Myocyte (in vitro differentiated cells): ENCODE measurements around the gene SLC35F1. TPM values are rescaled to one million over a fixed set of nuclear protein-coding genes. Genes with fewer than 3 reads are reported as not detected.

ENCODE experiments used
- DNase-seq: peaks from one replicate; pipeline ENCODE4 v3.0.0-alpha.2; 2012; ENCODE audit warnings: low read depth
- total RNA-seq: library from RNA; depleted of rRNA; stranded (reverse); fragments of >200 nt; gene quantifications from 2 replicates; pipeline ENCODE4 v1.2.3, GENCODE V29; 2014

Gene SLC35F1
- total RNA-seq, 1 donor from 2014 or later: not detected

GRCh38 chr6:118103381-118104146 is 196.5 kb downstream of the SLC35F1 start:
- DNase-seq: no peak

DNA sequence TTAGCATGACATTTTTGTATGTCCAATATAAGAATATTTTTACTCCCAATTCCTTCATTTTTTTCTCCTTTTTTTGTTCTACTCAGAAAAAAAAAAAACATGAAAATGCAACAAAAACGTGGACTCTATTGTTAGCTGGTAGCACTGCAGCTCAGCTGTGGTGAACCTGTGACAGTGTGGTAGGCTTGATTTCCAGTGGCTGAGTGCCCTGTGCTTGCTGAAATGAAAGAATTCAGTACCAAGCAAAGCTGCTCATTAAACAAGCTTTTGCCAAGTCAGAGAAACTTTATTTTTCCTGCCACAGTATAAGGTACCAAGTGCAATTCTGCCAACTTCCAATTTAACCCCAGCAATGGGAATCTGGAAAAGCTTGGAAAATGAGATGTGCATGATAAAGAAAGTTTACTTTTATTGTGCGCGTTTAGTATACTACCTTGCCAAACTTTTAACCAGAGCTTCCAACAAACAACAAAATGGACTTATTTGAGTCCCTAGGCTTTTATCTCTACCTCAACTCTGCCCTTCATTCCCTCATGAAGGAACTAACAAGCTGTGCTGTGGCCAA is 215.2 kb downstream of the SLC35F1 start:
- no peak for DNase-seq

- no peak for DNase-seq
These were observed 215.7 kb downstream of the SLC35F1 start for GRCh38 chr6:118122801-118123200.

- no peak for DNase-seq
These were observed 216.5 kb downstream of the SLC35F1 start for GRCh38 chr6:118123503-118124037.

DNA sequence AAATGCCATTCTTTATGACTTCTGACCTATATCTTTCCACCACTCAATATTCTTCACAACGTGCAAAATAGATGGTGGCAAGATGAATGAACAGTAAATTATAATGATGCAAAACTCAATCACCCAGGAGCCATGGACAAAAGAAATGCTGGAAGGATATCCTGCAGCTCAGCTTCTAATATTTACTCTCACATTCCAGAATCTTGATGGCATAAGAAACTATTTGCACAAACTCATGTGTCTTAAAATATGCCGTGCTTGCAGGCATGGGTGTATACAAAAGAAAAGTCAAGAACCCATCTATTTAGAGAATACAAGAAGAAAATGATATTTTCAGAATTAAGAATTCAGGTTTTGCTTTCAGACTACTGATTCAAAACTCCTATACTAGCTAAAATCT is 217.8 kb downstream of the SLC35F1 start:
- DNase-seq: no peak

- no peak for DNase-seq
These were observed 221.7 kb downstream of the SLC35F1 start for GRCh38 chr6:118128755-118129154.

DNA sequence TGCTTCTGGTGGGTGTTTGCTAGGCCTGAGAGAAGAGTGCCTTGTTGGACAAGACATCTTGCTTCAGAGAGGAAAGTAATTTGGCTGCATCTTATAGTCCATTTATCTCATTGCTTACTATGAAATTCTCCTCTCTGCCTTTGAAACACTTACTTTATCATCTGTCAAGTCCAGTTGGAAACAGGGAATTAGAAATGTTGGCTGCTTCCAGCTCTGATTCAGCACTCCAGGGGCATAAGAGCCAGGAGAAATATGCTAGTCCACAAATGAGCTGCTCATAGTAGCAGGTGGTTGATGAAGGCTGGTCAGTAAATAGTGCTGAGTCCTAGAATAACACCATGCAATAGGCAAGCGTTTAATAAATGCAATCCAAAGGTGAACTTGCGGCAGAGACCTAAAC is 227.1 kb downstream of the SLC35F1 start:
- DNase-seq: peak; percentile 21

GRCh38 chr6:118134736-118135135 is 227.7 kb downstream of the SLC35F1 start:
- DNase-seq: no peak

- no peak for DNase-seq
These were observed 228.3 kb downstream of the SLC35F1 start for GRCh38 chr6:118135371-118135770.

GRCh38 chr6:118141211-118141610 is 234.1 kb downstream of the SLC35F1 start:
- DNase-seq: no peak

DNA sequence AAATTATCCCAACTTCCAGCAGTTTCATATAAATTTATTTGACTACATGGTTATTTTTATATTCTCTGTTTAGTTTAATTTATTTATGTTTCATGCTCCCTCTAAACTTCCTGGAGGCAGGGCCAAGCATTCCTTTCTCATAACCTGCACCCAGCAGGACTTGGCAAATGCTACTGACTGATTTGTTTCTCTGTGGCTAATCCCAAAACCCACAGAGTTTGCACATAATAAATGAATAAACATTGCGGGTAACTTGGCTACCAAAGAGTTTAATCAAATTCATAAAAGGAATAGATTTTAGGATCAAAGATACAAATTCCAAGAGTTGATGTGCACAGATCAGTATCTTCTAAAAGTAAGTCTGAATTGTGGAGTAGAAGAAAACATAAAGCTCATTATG is 239.5 kb downstream of the SLC35F1 start:
- peak; percentile 17 for DNase-seq

DNA sequence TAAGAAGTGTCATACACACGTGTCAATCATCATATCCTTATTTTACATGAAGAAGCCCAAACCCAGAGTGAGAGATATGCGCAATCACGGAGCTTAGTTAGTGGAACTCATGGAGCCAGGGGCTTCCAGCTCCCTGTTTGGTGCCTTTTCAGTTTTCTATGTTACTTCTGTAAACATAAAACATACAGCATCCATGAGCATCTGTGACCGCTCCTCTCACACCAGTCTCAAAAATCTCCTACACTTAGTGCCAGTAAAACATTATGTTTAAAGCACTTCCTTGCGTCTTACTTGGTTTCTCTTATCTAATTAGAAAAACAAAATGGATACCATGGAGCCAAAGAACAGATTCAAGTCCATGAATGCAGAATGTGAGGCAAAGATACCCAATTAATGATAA is 240.4 kb downstream of the SLC35F1 start:
- DNase-seq: no peak

DNA sequence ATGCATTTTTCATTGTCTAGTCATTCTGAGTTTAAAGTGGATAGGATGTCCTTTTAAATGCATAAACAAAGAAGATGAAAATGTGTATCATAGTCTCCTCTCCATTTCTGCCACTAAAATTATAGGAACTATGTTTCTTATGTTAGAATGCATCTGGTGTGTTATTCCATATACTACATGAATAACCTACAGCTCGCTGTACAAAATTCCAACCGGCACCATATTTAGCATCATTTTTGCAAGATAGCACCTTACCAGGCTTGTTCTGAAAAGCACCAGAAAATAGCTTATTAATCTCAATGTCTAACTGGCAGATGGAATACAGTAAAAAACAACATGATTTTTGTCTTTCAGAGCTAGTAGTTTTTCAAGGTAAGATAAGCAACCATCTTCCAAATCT is 241.5 kb downstream of the SLC35F1 start:
- DNase-seq: no peak

GRCh38 chr6:118152524-118152923 is 245.5 kb downstream of the SLC35F1 start:
- no peak for DNase-seq

GRCh38 chr6:118161343-118161742 is 254.3 kb downstream of the SLC35F1 start:
- DNase-seq: no peak

GRCh38 chr6:118163542-118163941 is 256.5 kb downstream of the SLC35F1 start:
- DNase-seq: no peak

- no peak for DNase-seq
These were observed 258.4 kb downstream of the SLC35F1 start for GRCh38 chr6:118165500-118165899.

GRCh38 chr6:118168421-118168820 is 261.4 kb downstream of the SLC35F1 start:
- DNase-seq: no peak

DNA sequence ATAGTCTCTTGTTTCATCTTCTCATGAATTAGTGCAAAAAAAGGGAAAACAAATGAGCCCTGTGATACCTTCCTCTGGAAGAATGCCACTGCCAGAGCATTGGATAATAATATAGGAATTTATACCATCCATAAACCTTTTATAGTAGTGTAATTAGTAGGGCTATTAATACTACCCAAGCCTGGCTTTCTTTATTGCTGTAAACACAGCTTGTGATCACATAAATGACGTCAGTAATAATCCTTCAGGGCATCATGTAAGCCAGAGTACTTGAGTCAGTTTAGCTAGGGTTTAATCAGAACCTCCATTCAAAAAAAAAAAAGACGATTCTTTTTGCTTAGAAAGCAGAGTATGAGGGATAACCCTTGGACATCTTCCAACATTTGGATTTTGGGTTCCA is 264.8 kb downstream of the SLC35F1 start:
- DNase-seq: no peak

DNA sequence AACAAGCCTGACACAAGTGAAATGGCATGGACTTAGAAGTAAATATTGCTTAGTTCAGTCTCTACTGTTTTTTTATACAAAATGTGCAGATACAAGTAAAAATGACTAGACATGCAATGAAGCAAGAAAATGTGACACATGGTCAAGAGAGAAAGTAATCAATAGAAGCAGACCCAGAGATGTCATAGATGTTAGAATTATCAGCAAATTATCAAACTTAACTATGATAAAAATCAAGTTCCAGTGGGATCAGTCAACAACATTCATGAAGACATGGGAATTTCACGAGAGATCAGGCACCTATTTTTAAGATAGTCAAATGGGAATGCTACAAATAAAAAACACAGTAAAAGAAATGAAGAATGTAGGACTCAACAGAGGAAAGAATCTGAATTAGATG is 267.0 kb downstream of the SLC35F1 start:
- DNase-seq: no peak

DNA sequence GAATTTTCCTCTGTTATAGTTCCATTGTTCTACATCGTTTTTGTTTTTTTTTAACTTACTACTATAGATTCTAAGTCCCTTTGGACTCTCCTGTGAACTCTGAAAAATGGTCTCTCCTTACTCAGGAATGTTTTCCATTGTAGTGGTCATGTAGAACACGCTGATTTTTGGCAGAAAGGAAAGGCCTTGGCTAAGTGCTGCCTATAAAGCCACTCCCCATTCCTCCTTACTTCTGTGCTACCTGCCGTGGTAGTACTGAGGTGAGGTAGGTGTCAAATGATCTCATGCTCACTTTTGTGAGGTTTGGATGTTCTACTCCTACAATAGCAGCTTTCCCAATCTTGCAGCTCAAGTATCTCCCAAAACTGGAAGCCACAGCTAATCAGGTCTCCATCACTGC is 270.7 kb downstream of the SLC35F1 start:
- no peak for DNase-seq

GRCh38 chr6:118179048-118179447 is 272.0 kb downstream of the SLC35F1 start:
- no peak for DNase-seq
